K562 (cell line): ENCODE results near the gene SMC3. TPM values are rescaled to one million over a fixed set of nuclear protein-coding genes. Genes with fewer than 3 reads are reported as not detected.

Experiments used
- ATAC-seq: fragments of 200-7000 bp; cut with Tn5 transposase; 3 replicates; pipeline ENCODE4 v1.9.1; 2020; ENCODE audit warnings: moderate library complexity
- BruUV-seq: library from RNA; stranded (reverse); fragments of 400-500 nt; replicated peaks from 2 replicates; lab custom pipeline; 2021; lab: Mats Ljungman, UMichigan
- CTCF ChIA-PET: fragments of 300-600 bp; formaldehyde crosslinking; extraction: SDS; loops from one replicate; lab custom pipeline; 2021; ENCODE audit warnings: low intra/inter-chr PET ratio; lab: Yijun Ruan, JAX
- POLR2A ChIA-PET: fragments of 300-600, 350-650 bp; sonication (Branson Sonifier 250); formaldehyde crosslinking; extraction: SDS; loops from one replicate; lab custom pipeline; 2021; ENCODE audit warnings: antibody characterized with exemption, inconsistent platforms; lab: Yijun Ruan, JAX
- DNase-seq, 4 experiments: peaks; one replicate each; pipeline versions ENCODE4 v3.0.0 to v3.0.0-alpha.2; 2011 to 2018; ENCODE audit warnings: low spot score in 3 of 4, mixed read lengths in 3 of 4; ENCODE audit errors: extremely low read depth in 1 of 4
- FAIRE-seq: peaks from 2 replicates; lab custom pipeline; 2011; peaks lifted over from hg19 to GRCh38; lab: Jason Lieb, UNC
- H2AFZ ChIP-seq: 2 replicates; pipeline ENCODE4 v1.6.0; 2011; ENCODE audit warnings: low read depth, low read length, control low read depth, inconsistent platforms
- H3K27ac ChIP-seq: fragments of 200-600 bp; 3 replicates; pipeline ENCODE4 v1.8.0; 2011; ENCODE audit warnings: low read depth, mild to moderate bottlenecking, control low read depth, inconsistent platforms, low read length, moderate library complexity, mixed read lengths; ENCODE audit errors: extremely low read depth
- H3K27me3 ChIP-seq, 2 experiments: fragments of 300-600 bp in 1 of 2; 2 replicates in 1 of 2; 3 replicates in 1 of 2; pipeline versions ENCODE4 v1.6.0 to v1.8.0; 2011; ENCODE audit warnings: inconsistent platforms in 2 of 2, low read length in 2 of 2, mild to moderate bottlenecking in 1 of 2, mixed read lengths in 1 of 2, moderate library complexity in 1 of 2; ENCODE audit not compliant: control insufficient read depth in 2 of 2, insufficient read depth in 2 of 2
- H3K36me3 ChIP-seq: fragments of 300-600 bp; 3 replicates; pipeline ENCODE4 v1.8.0; 2011; ENCODE audit warnings: mild to moderate bottlenecking, low read length, inconsistent platforms; ENCODE audit not compliant: control insufficient read depth, insufficient read depth
- H3K4me1 ChIP-seq, 2 experiments: fragments of 200-600 bp in 1 of 2; replicated peaks in 1 of 2; 2 replicates in 1 of 2; 3 replicates in 1 of 2; pipeline versions ENCODE4 v1.5.1 to v1.8.0; 2011; ENCODE audit warnings: inconsistent platforms in 2 of 2, low read length in 2 of 2, mild to moderate bottlenecking in 1 of 2, mixed read lengths in 1 of 2, moderate library complexity in 1 of 2; ENCODE audit not compliant: control insufficient read depth in 2 of 2, insufficient read depth in 2 of 2
- H3K4me2 ChIP-seq: 2 replicates; pipeline ENCODE4 v1.6.1; 2011; ENCODE audit warnings: low read length, control low read depth, inconsistent platforms, mixed read lengths; ENCODE audit not compliant: insufficient read depth
- H3K4me3 ChIP-seq: fragments of 200-600 bp; sonication (generic), shearing (Covaris generic); 2 replicates; pipeline ENCODE4 v1.5.1; 2016; ENCODE audit warnings: control low read depth, inconsistent platforms
- H3K79me2 ChIP-seq: fragments of 200-600 bp; 3 replicates; pipeline ENCODE4 v1.8.0; 2011; ENCODE audit warnings: low read length, inconsistent platforms; ENCODE audit not compliant: control insufficient read depth, insufficient read depth
- H3K9ac ChIP-seq, 2 experiments: 2 replicates each; pipeline versions ENCODE4 v1.6.0 to v1.6.1; 2011; ENCODE audit warnings: low read depth in 2 of 2, low read length in 2 of 2, control low read depth in 1 of 2, inconsistent platforms in 1 of 2, mild to moderate bottlenecking in 1 of 2, mixed read lengths in 1 of 2; ENCODE audit not compliant: insufficient read depth in 1 of 2
- H3K9me1 ChIP-seq: one replicate; pipeline ENCODE4 v1.6.0; 2011; ENCODE audit warnings: inconsistent platforms, mild to moderate bottlenecking, low read length, moderate library complexity; ENCODE audit not compliant: control insufficient read depth, insufficient read depth
- H3K9me3 ChIP-seq: replicated peaks from 2 replicates; pipeline ENCODE4 v1.5.1; 2011; ENCODE audit warnings: low read depth, low read length, inconsistent platforms; ENCODE audit not compliant: control insufficient read depth, insufficient read depth
- H4K20me1 ChIP-seq: replicated peaks from 2 replicates; pipeline ENCODE4 v1.6.1; 2011; ENCODE audit warnings: low read length, inconsistent platforms, mixed read lengths; ENCODE audit not compliant: control insufficient read depth, insufficient read depth
- RAD21 ChIP-seq, 2 experiments: fragments of 250-450 bp in 1 of 2; fragments of 450-650 bp in 1 of 2; sonication (Bioruptor Pico) in 1 of 2; formaldehyde crosslinking in 1 of 2; IDR thresholded peaks in 1 of 2; conservative IDR thresholded peaks in 1 of 2; 2 replicates each; pipeline versions ENCODE4 v1.4.0 to v1.8.0; 2020 to 2022; ENCODE audit warnings: mild to moderate bottlenecking in 2 of 2, moderate library complexity in 1 of 2
- TSC22D4 ChIP-seq: fragments of 450-650 bp; IDR thresholded peaks from 2 replicates; pipeline ENCODE4 v1.6.1; 2016; ENCODE audit warnings: missing genetic modification characterization, missing biosample characterization, control low read depth
- WGBS: fragments of 100-300 bp; shearing (Covaris generic); methylation state at CpG from one replicate; pipeline ENCODE4 v1.1.6; 2016; ENCODE audit warnings: low coverage, mixed read lengths; ENCODE audit not compliant: insufficient coverage; ENCODE audit errors: missing lambda C conversion rate; 5-methylcytosine and 5-hydroxymethylcytosine counted together
- in situ Hi-C: fragments of 300-500 bp; cut with MboI; formaldehyde crosslinking; loops from 4 replicates; pipeline ENCODE4 v1.15.0; 2018; ENCODE audit warnings: inconsistent platforms, mixed read lengths
- intact Hi-C: fragments of 100-400 bp; cut with micrococcal nuclease; formaldehyde crosslinking; loops from 2 replicates; pipeline ENCODE4 v1.14.2; 2022
- polyA plus RNA-seq, 8 experiments: library from polyadenylated mRNA; depleted of rRNA in 4 of 8; stranded (reverse) in 5 of 8; unstranded in 3 of 8; fragments of >200 nt; fragmentation: Nextera tagmentation in 2 of 8; fragmentation: Illumina TruSeq in 1 of 8; extraction: Ambion mirVana in 2 of 8; extraction: Trizol in 1 of 8; gene quantifications; 2 replicates each; pipeline versions ENCODE4 v1.2.1 to v1.2.3, GENCODE V29; 2011 to 2014; ENCODE audit warnings: inconsistent platforms in 1 of 8, missing spikeins in 1 of 8
- total RNA-seq, 7 experiments: library from RNA; depleted of rRNA in 6 of 7; stranded (reverse); fragments of >200 nt in 6 of 7; fragmentation: Illumina TruSeq in 2 of 7; extraction: Trizol in 2 of 7; gene quantifications; 2 replicates each; pipeline versions ENCODE4 v1.2.1 to v1.2.3, GENCODE V29; 2011 to 2021; ENCODE audit warnings: low replicate concordance in 1 of 7
- TF ChIP-seq, protein P1 (sequence below), 2 experiments: fragments of 450-650 bp; conservative IDR thresholded peaks; 2 replicates each; pipeline ENCODE4 v1.6.1; 2017; ENCODE audit warnings: mild to moderate bottlenecking in 2 of 2, moderate library complexity in 2 of 2
- TF ChIP-seq, protein P2 (sequence below): fragments of 250-450 bp; sonication (Bioruptor Pico); IDR thresholded peaks from 2 replicates; pipeline ENCODE4 v1.5.0; 2021; ENCODE audit warnings: mild to moderate bottlenecking, moderate library complexity
- TF ChIP-seq, protein P3 (sequence below): sonication (generic); formaldehyde crosslinking; IDR thresholded peaks from 2 replicates; pipeline ENCODE4 v1.8.0; 2022; ENCODE audit warnings: mild to moderate bottlenecking, missing genetic modification reagents

Gene SMC3
- total and polyA plus RNA-seq, 9 of the 15 experiments (the other 6 are each of a cell fraction or from before 2014, with no cell fraction given) = 21.3 to 62.6 (median 39.3) TPM

DNA sequence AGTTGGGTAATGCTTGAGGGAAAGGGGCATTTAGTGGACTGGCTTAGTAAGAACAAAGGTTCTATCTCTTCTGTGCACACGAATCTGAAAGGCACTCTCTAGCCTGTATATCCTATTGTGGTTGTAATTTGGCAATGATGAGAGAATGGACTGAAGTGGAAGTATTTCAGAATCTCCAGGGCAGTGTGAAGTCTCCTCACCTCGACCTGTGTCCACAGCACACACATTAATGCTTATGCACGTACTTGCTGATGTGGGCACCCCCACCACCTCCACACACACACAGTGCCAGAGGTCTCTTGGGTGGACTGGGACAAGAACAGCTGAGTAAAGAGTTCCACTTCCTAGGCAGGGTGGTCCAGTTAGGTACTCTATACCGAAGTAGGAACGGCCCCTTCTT, 6.9 kb downstream of the SMC3 start:
- no peak for FAIRE-seq
- Histone ChIP-seq H3K27me3 (no peaks in the 10 kb centered on the region), H3K9ac (no peak overlapping the region), H4K20me1 (peaks cover 6% of the 10 kb centered on the region; the same call in 1 of the 2 replicates), H3K9me1 (no peaks in the 10 kb centered on the region), H3K4me1 (peaks cover 0 to 6% of the 10 kb centered on the region in 2 experiments; a peak in 3 of 5 replicates), H3K4me2 (no peak overlapping the region), H3K36me3 (peaks cover 85% of the 10 kb centered on the region), H3K27ac (no peak overlapping the region), H3K4me3 (no peak overlapping the region), H2AFZ (no peak overlapping the region), H3K79me2 (peaks cover 67% of the 10 kb centered on the region), H3K9me3 (no peaks in the 10 kb centered on the region)
- TF ChIP-seq RAD21 (CRISPR knock-in tag; conservative IDR thresholded peaks at IDR 0.05 in 1 of 2, IDR thresholded peaks at IDR 0.05 in 1 of 2) (no peak), TSC22D4 (tag) (no peak)
- no TSS peak for BruUV-seq
- intact Hi-C loops (no loop called here), in situ Hi-C loops (no loop called here)
- ChIA-PET POLR2A (no interaction called here), CTCF (no interaction called here)
- DNase-seq = no peak
- whole genome bisulfite sequencing = 80% methylated on average over 3 of the region's 5 CpGs
- ATAC-seq = peak; percentile 48

DNA sequence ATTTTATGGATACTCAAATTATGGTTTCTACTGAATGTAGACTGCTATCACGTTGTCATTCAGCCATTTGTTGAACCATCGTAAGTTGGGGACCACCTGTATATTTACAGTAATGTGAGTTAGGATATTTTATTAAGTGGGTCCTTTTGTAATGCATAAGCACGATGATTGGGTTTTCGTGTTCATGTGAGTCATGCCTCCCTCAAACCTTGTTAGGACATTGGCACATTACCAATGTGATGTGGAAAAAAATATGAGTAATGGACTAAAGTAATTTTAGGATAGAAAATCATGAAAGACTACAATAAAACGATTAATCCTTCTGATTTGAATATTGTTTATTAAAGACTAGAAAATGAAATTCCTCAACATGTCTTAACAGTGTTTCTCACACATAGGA, 8.7 kb downstream of the SMC3 start:
- intact Hi-C loops (no loop called here), in situ Hi-C loops (no loop called here)
- H3K4me3 ChIP-seq = no peak overlapping the region
- ChIA-PET POLR2A (no interaction called here), CTCF (no interaction called here)
- H3K27ac ChIP-seq = no peak overlapping the region
- H3K4me2 ChIP-seq = no peak overlapping the region
- H2AFZ ChIP-seq = no peak overlapping the region
- no peaks in the 10 kb centered on the region for H3K27me3 ChIP-seq
- H3K9me1 ChIP-seq = no peaks in the 10 kb centered on the region
- no peaks in the 10 kb centered on the region for H3K9me3 ChIP-seq
- peaks cover 87% of the 10 kb centered on the region for H3K36me3 ChIP-seq
- no TSS peak for BruUV-seq
- peaks cover 49% of the 10 kb centered on the region for H3K79me2 ChIP-seq
- no peaks in the 10 kb centered on the region; a peak in 2 of 5 replicates for H3K4me1 ChIP-seq
- no peak overlapping the region for H3K9ac ChIP-seq
- DNase-seq (no peak), ATAC-seq (no peak), FAIRE-seq (no peak)
- TF ChIP-seq, protein P1, sequence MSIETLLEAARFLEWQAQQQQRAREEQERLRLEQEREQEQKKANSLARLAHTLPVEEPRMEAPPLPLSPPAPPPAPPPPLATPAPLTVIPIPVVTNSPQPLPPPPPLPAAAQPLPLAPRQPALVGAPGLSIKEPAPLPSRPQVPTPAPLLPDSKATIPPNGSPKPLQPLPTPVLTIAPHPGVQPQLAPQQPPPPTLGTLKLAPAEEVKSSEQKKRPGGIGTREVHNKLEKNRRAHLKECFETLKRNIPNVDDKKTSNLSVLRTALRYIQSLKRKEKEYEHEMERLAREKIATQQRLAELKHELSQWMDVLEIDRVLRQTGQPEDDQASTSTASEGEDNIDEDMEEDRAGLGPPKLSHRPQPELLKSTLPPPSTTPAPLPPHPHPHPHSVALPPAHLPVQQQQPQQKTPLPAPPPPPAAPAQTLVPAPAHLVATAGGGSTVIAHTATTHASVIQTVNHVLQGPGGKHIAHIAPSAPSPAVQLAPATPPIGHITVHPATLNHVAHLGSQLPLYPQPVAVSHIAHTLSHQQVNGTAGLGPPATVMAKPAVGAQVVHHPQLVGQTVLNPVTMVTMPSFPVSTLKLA (conservative IDR thresholded peaks at IDR 0.05) = no peak
- TF ChIP-seq, protein P2, sequence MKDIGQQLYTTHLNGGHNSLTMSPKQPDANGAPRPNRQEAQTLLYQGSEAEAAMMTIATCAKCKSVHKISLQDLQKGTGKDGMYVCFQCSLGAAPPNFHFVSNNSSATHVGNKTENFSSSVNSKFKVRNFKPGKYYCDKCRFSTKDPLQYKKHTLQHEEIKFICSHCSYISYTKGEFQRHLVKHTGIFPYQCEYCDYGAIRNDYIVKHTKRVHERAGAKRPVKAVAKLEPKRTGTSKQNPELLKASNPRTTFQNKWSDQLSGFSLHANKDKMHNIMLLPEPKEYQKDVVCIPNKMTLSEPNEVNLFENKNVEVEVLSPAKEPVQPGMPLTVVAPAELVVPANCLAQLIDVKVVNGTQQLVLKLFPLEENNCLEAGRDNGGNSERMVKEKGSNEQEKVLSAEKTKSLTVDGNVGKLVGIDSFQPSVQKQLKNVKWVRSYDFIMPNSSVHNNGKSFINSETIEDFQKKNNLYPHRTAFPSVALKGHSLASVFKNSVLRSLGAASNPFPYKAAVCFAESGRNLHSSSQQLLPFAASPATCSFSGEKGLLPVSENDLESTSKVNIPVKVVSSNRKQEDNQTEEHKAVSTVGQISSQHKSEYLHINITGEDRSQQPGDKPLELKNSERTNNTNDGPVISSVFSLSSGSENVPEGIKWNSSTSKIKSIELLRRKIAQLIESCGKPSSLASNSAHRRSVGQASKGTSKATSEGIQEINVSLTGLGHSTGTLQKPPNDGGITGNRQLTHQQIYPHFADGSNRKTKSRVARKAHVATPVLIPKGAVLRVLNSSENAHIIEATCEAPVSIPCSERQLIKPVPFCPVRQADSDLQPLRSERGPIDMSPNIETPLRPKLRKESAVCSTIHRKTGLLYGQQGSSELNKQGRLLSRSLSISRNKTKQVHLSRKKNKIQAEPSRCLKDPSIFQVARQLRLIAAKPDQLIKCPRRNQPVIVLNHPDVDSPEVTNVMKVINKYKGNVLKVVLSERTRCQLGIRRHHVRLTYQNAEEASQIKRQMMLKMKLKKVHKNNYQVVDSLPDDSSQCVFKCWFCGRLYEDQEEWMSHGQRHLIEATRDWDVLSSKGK (CRISPR knock-in tag) = no peak
- TF ChIP-seq, protein P3, sequence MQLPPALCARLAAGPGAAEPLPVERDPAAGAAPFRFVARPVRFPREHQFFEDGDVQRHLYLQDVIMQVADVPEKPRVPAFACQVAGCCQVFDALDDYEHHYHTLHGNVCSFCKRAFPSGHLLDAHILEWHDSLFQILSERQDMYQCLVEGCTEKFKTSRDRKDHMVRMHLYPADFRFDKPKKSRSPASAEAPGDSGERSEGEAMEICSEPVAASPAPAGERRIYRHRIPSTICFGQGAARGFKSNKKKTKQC (CRISPR knock-in tag) = no peak
- peaks cover 4% of the 10 kb centered on the region; the same call in 1 of the 2 replicates for H4K20me1 ChIP-seq
- 82% methylated on average over 5 of the region's 5 CpGs for WGBS
